Measurements from ENCODE around the gene ATF6. TPM values are rescaled to one million over a fixed set of nuclear protein-coding genes. Genes with fewer than 3 reads are reported as not detected.

Gene ATF6
- total RNA-seq, 1 experiment from 2014 or later, result 35.3 TPM

DNA sequence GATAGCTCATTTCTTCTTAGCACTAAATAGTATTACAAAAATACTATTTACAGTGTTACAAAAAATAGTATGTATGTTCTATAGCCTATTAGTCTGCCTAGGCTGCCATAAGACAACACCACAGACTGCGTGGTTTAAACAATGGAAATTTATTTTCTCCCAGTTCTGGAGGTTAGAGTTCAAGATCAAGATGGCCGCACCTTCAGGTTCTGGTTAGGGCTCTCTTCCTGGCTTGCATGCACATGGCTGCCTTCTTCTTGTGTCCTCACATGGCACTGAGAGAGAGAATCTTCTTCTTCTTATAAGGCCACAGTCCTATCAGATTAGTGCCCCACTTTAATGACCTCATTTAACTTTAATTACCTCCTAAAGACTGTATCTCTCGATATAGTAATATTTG is 4.1 kb downstream of the ATF6 start:
- BruUV-seq (replicated peaks), result no TSS peak
- DNase-seq, result no peak

DNA sequence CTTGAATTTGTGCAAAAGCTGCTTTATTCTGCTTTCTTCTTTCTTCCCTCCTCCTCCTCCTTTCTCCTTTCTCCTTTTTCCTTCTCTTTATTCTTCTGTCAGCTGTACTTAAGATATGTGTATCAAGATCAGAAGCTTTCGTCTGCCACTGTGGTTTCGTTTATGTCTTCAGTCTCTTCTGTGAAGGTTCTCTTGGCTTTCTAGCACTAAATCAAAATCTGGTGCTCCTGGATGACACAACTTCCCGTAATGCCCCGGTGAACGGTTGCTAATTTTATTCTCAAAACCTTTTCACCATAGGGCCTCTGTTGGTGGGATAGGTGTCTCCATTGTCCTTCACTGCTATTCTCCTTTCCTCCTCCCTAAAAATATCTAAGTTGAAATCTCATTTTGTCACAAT is 5.0 kb downstream of the ATF6 start:
- TF ChIP-seq, protein P1, sequence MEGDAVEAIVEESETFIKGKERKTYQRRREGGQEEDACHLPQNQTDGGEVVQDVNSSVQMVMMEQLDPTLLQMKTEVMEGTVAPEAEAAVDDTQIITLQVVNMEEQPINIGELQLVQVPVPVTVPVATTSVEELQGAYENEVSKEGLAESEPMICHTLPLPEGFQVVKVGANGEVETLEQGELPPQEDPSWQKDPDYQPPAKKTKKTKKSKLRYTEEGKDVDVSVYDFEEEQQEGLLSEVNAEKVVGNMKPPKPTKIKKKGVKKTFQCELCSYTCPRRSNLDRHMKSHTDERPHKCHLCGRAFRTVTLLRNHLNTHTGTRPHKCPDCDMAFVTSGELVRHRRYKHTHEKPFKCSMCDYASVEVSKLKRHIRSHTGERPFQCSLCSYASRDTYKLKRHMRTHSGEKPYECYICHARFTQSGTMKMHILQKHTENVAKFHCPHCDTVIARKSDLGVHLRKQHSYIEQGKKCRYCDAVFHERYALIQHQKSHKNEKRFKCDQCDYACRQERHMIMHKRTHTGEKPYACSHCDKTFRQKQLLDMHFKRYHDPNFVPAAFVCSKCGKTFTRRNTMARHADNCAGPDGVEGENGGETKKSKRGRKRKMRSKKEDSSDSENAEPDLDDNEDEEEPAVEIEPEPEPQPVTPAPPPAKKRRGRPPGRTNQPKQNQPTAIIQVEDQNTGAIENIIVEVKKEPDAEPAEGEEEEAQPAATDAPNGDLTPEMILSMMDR (IDR thresholded peaks at IDR 0.05; ENCODE audit: unreplicated experiment), result no peak

More for the DNA sequence above, 4.1 kb downstream of the ATF6 start:
- H3K27ac Mint-ChIP-seq (ENCODE audit: unreplicated experiment), result no peak overlapping the region
- H3K4me3 Mint-ChIP-seq (ENCODE audit: low read depth, unreplicated experiment), result no peak overlapping the region
- TF ChIP-seq, protein P1 (IDR thresholded peaks at IDR 0.05; ENCODE audit: unreplicated experiment), result no peak
- no peaks in the 10 kb centered on the region for H3K4me1 Mint-ChIP-seq (ENCODE audit: low read depth, unreplicated experiment)
- no peaks in the 10 kb centered on the region for H3K27me3 Mint-ChIP-seq (ENCODE audit: unreplicated experiment)
- no peaks in the 10 kb centered on the region for H3K9me3 Mint-ChIP-seq (ENCODE audit: low read depth, unreplicated experiment)
- peaks cover 17% of the 10 kb centered on the region for H3K36me3 Mint-ChIP-seq (ENCODE audit: insufficient read depth, unreplicated experiment)
- intact Hi-C loops (cut with micrococcal nuclease; ENCODE audit: unreplicated experiment), result no loop called here
- CTCF ChIA-PET, result no interaction called here

DNA sequence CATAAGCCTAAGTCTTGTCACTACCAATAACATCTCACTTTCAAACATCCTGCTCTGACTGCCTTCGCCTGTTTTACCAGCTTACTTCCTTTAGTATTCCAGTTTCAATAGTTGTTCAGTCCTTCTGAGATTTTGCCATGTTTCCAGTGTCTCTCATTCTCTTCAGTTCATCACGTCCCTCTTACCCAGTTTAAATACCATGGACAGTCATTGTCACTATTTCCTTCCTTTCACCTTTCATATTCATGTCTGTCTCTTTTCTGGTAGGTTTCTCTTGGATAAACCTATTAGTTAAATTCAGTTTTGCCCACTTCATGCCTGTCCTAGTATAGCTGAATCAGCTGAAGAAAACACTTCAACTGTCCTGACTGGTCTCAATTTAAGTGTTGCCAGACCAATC is 5.9 kb downstream of the ATF6 start:
- Mint-ChIP-seq H3K27me3 (ENCODE audit: unreplicated experiment) (no peaks in the 10 kb centered on the region), H3K36me3 (ENCODE audit: insufficient read depth, unreplicated experiment) (peaks cover 2% of the 10 kb centered on the region), H3K4me1 (ENCODE audit: low read depth, unreplicated experiment) (no peaks in the 10 kb centered on the region), H3K27ac (ENCODE audit: unreplicated experiment) (no peak overlapping the region), H3K9me3 (ENCODE audit: low read depth, unreplicated experiment) (no peaks in the 10 kb centered on the region), H3K4me3 (ENCODE audit: low read depth, unreplicated experiment) (no peak overlapping the region)
- no TSS peak for BruUV-seq (replicated peaks)
- TF ChIP-seq, protein P1 (IDR thresholded peaks at IDR 0.05; ENCODE audit: unreplicated experiment), result no peak
- DNase-seq, result no peak
- intact Hi-C loops (cut with micrococcal nuclease; ENCODE audit: unreplicated experiment), result no loop called here
- CTCF ChIA-PET, result interaction anchor here (0.7 kb wide), 1 partner anchor 160 kb away, joined by 3 read pairs; no protein-coding TSS in a partner anchor

More for the DNA sequence above, 5.0 kb downstream of the ATF6 start:
- no TSS peak for BruUV-seq (replicated peaks)
- DNase-seq, result no peak
- no peak overlapping the region for H3K4me3 Mint-ChIP-seq (ENCODE audit: low read depth, unreplicated experiment)
- intact Hi-C loops (cut with micrococcal nuclease; ENCODE audit: unreplicated experiment), result no loop called here
- H3K27me3 Mint-ChIP-seq (ENCODE audit: unreplicated experiment), result no peaks in the 10 kb centered on the region
- no peaks in the 10 kb centered on the region for H3K9me3 Mint-ChIP-seq (ENCODE audit: low read depth, unreplicated experiment)
- no peaks in the 10 kb centered on the region for H3K4me1 Mint-ChIP-seq (ENCODE audit: low read depth, unreplicated experiment)
- H3K36me3 Mint-ChIP-seq (ENCODE audit: insufficient read depth, unreplicated experiment), result peaks cover 10% of the 10 kb centered on the region
- no peak overlapping the region for H3K27ac Mint-ChIP-seq (ENCODE audit: unreplicated experiment)
- CTCF ChIA-PET, result no interaction called here

DNA sequence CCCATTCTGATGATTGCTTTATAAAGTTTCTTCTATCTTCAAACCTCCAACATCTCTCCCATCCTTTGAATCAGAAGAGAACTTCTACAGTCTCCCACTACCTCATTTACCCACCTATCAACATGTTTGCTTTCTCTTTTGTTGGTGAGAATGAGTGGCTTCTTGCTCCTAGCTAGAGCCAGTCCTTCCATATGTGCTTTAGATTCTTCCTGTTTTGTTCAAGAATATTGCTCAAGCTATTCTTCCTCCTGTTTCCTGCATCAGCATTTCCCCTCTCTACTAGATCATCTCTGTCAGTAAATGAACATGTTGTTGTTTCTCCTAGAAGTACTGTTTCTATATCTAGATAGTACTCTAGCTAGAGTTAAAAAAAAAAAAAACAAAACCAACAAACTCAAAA is 6.3 kb downstream of the ATF6 start:
- H3K9me3 Mint-ChIP-seq (ENCODE audit: low read depth, unreplicated experiment), result no peaks in the 10 kb centered on the region
- no TSS peak for BruUV-seq (replicated peaks)
- CTCF ChIA-PET, result interaction anchor here (0.7 kb wide), 1 partner anchor 160 kb away, joined by 3 read pairs; no protein-coding TSS in a partner anchor
- no peak overlapping the region for H3K27ac Mint-ChIP-seq (ENCODE audit: unreplicated experiment)
- intact Hi-C loops (cut with micrococcal nuclease; ENCODE audit: unreplicated experiment), result no loop called here
- TF ChIP-seq, protein P1 (IDR thresholded peaks at IDR 0.05; ENCODE audit: unreplicated experiment), result no peak
- H3K4me3 Mint-ChIP-seq (ENCODE audit: low read depth, unreplicated experiment), result no peak overlapping the region
- H3K27me3 Mint-ChIP-seq (ENCODE audit: unreplicated experiment), result no peaks in the 10 kb centered on the region
- no peaks in the 10 kb centered on the region for H3K36me3 Mint-ChIP-seq (ENCODE audit: insufficient read depth, unreplicated experiment)
- H3K4me1 Mint-ChIP-seq (ENCODE audit: low read depth, unreplicated experiment), result no peaks in the 10 kb centered on the region
- no peak for DNase-seq

Data from Calu3 (cell line).